ENCODE results near the gene PPAN. TPM values are rescaled to one million over a fixed set of nuclear protein-coding genes. Genes with fewer than 3 reads are reported as not detected.

PPAN gene
- total RNA-seq, 1 donor: 19.2 TPM

- no peaks in the 10 kb centered on the region for H3K9me3 ChIP-seq (ENCODE audit: low read depth, low read length)
- H3K27me3 ChIP-seq (ENCODE audit: insufficient read depth, low read length): no peaks in the 10 kb centered on the region
- no peak for TF ChIP-seq CTCF (IDR thresholded peaks at IDR 0.05; ENCODE audit: extremely low read depth, low read depth, low read length)
- peak overlapping the region; percentile 98 for H3K4me3 ChIP-seq (ENCODE audit: insufficient read depth, low read length)
- H3K4me1 ChIP-seq (ENCODE audit: insufficient read depth, low read length): peaks cover 3% of the 10 kb centered on the region
- peaks cover 3% of the 10 kb centered on the region for H3K36me3 ChIP-seq (ENCODE audit: insufficient read depth, low read length)
- peak overlapping the region; percentile 89 for H2AFZ ChIP-seq (ENCODE audit: low read length)
- peak; percentile 85 for DNase-seq (ENCODE audit: insufficient read length, low spot score, missing footprints)
- peak overlapping the region; percentile 70 for H3K27ac ChIP-seq (ENCODE audit: low read depth, low read length)
- peaks cover 4% of the 10 kb centered on the region for H4K20me1 ChIP-seq (ENCODE audit: insufficient read depth, low read length)
- H3K79me2 ChIP-seq (ENCODE audit: insufficient read depth, low read length): no peaks in the 10 kb centered on the region
- peak overlapping the region; percentile 87 for H3K4me2 ChIP-seq (ENCODE audit: insufficient read depth, low read length)
Observed at GRCh38 chr19:10086591-10087192, 19.5 kb upstream of the PPAN start.

DNA sequence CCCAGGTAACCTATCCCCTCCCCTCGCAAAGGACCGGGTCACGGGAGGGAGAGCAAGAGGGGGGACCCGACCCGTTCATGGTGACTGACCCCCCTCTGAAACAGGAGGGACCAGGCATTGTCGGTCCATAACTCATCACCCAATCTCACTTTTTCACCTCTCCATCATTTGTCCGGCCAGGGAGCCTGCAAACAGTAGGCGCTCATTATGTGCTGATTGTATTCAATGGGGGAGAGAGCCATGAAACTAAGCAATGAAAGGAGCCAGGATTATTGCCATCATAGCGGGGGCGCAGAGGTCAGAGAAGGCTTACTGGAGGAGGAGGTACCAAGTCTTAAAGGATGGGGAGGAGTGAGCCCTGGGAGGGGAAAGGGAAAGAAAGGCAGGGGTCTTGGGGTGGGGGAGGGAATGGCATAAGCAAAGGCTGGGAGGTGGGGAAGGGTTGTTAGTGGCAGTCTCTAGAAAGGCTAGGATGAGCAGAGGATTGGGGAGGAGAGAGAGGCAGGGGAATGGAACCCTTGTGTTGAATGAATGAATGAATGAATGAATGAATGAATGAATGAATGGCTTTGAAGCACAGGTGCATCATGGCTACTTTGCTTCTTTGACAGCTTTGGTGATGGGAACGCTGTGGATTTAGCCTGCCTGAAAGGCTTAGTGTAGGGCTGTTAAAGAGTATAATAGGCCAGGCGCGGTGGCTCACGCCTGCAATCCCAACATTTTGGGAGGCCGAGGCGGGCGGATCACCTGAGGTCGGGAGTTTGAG, 18.7 kb upstream of the PPAN start:
- no peaks in the 10 kb centered on the region for H3K27me3 ChIP-seq (ENCODE audit: insufficient read depth, low read length)
- no peaks in the 10 kb centered on the region for H3K9me3 ChIP-seq (ENCODE audit: low read depth, low read length)
- no peak overlapping the region for H2AFZ ChIP-seq (ENCODE audit: low read length)
- peak; percentile 69 for DNase-seq (ENCODE audit: insufficient read length, low spot score, missing footprints)
- H3K27ac ChIP-seq (ENCODE audit: low read depth, low read length): peak overlapping the region; percentile 8
- H3K4me3 ChIP-seq (ENCODE audit: insufficient read depth, low read length): peak overlapping the region; percentile 98
- TF ChIP-seq CTCF (IDR thresholded peaks at IDR 0.05; ENCODE audit: extremely low read depth, low read depth, low read length): no peak
- no peaks in the 10 kb centered on the region for H3K79me2 ChIP-seq (ENCODE audit: insufficient read depth, low read length)
- H3K36me3 ChIP-seq (ENCODE audit: insufficient read depth, low read length): peaks cover 9% of the 10 kb centered on the region
- H3K4me2 ChIP-seq (ENCODE audit: insufficient read depth, low read length): peak overlapping the region; percentile 87
- H4K20me1 ChIP-seq (ENCODE audit: insufficient read depth, low read length): peaks cover 4% of the 10 kb centered on the region
- peaks cover 3% of the 10 kb centered on the region for H3K4me1 ChIP-seq (ENCODE audit: insufficient read depth, low read length)

GRCh38 chr19:10088949-10089554, 17.1 kb upstream of the PPAN start:
- Histone ChIP-seq H3K36me3 (ENCODE audit: insufficient read depth, low read length) (peaks cover 9% of the 10 kb centered on the region), H3K4me1 (ENCODE audit: insufficient read depth, low read length) (peaks cover 3% of the 10 kb centered on the region), H3K9me3 (ENCODE audit: low read depth, low read length) (no peaks in the 10 kb centered on the region), H3K27me3 (ENCODE audit: insufficient read depth, low read length) (no peaks in the 10 kb centered on the region), H3K27ac (ENCODE audit: low read depth, low read length) (no peak overlapping the region), H3K4me3 (ENCODE audit: insufficient read depth, low read length) (no peak overlapping the region), H3K79me2 (ENCODE audit: insufficient read depth, low read length) (no peaks in the 10 kb centered on the region), H4K20me1 (ENCODE audit: insufficient read depth, low read length) (peaks cover 4% of the 10 kb centered on the region), H3K4me2 (ENCODE audit: insufficient read depth, low read length) (no peak overlapping the region), H2AFZ (ENCODE audit: low read length) (no peak overlapping the region)
- TF ChIP-seq CTCF (IDR thresholded peaks at IDR 0.05; ENCODE audit: extremely low read depth, low read depth, low read length): no peak
- no peak for DNase-seq (ENCODE audit: insufficient read length, low spot score, missing footprints)

DNA sequence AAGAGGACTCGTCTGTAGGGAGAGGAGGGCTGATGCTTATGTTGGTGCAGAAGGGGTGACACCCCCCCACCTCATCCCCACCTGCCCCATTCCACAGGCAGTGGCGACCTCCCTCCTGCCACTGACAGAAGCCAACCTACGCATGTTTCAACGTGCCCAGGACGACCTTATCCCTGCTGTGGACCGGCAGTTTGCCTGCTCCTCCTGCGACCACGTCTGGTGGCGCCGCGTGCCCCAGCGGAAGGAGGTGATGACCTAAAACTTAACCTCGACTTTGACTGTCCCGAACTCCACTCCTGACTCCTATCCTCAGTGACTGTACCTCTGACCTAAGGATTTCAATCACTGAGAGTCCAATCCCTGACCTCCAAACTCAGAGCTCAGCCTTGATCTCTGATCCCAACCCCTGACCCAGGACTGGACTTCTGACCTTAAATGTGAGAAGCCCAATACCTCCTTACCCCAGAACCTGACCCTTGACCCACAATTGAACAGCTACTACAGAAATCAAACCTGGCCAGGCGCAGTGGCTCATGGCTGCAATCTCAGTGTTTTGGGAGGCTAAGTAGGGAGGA, 16.3 kb upstream of the PPAN start:
- Histone ChIP-seq H2AFZ (ENCODE audit: low read length) (no peak overlapping the region), H3K27ac (ENCODE audit: low read depth, low read length) (no peak overlapping the region)
- no peak for TF ChIP-seq CTCF (IDR thresholded peaks at IDR 0.05; ENCODE audit: extremely low read depth, low read depth, low read length)

More for the DNA sequence above, 16.3 kb upstream of the PPAN start:
- H3K4me3 ChIP-seq (ENCODE audit: insufficient read depth, low read length): no peak overlapping the region
- no peaks in the 10 kb centered on the region for H3K9me3 ChIP-seq (ENCODE audit: low read depth, low read length)
- peak; percentile 82 for DNase-seq (ENCODE audit: insufficient read length, low spot score, missing footprints)
- H3K79me2 ChIP-seq (ENCODE audit: insufficient read depth, low read length): no peaks in the 10 kb centered on the region
- H3K27me3 ChIP-seq (ENCODE audit: insufficient read depth, low read length): no peaks in the 10 kb centered on the region
- H3K4me1 ChIP-seq (ENCODE audit: insufficient read depth, low read length): peaks cover 3% of the 10 kb centered on the region
- peaks cover 4% of the 10 kb centered on the region for H4K20me1 ChIP-seq (ENCODE audit: insufficient read depth, low read length)
- peaks cover 9% of the 10 kb centered on the region for H3K36me3 ChIP-seq (ENCODE audit: insufficient read depth, low read length)
- no peak overlapping the region for H3K4me2 ChIP-seq (ENCODE audit: insufficient read depth, low read length)
